ENCODE measurements around the gene ONECUT3. TPM values are rescaled to one million over a fixed set of nuclear protein-coding genes. Genes with fewer than 3 reads are reported as not detected.

Gene ONECUT3
- total and polyA plus RNA-seq, 10 of the 15 experiments (the other 5 are each of a cell fraction or from before 2014, with no cell fraction given), result not detected

DNA sequence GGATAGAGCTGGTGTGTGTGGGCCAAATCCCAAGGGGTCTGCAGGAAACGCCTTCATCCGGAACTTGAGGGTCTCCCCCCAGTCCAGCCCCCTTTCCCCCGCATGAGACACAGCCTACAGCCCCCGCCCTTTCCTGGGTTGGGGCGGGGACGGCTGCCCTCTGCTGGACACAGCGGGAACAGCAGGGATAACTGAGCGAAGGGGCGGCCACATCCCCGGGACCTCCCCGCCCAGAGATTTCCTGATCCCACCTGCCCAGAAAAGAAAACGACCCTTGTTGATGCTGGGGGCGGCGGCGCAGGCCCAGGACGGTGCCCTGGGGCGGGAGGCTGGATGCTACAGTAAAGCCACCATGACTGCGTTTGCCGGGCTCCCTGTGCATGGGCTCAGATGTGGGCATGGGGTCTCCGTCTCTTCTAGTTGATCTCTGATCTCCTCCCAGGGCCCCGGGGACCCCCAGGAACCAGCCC, 14.2 kb downstream of the ONECUT3 start:
- intact Hi-C loops (cut with micrococcal nuclease; ENCODE audit: unreplicated experiment) (loop anchor here (2.0 to 5.0 kb wide), 2 partner anchors 95 to 220 kb away; no protein-coding TSS in a partner anchor), in situ Hi-C loops (cut with MboI) (loop anchor here (5.0 to 10.0 kb wide), 2 partner anchors 95 to 223 kb away; no protein-coding TSS in a partner anchor)
- H3K36me3 ChIP-seq (ENCODE audit: control insufficient read depth in 2 of 2, insufficient read depth in 2 of 2, low read length in 1 of 2), result no peaks in the 10 kb centered on the region
- no peaks in the 10 kb centered on the region for H3K4me1 ChIP-seq (ENCODE audit: control insufficient read depth, insufficient read depth, low read length)
- H3K27ac ChIP-seq (ENCODE audit: control insufficient read depth, insufficient read depth), result no peak overlapping the region
- peak; percentile 88 for ATAC-seq
- H3K4me3 ChIP-seq, result no peak overlapping the region
- peaks cover 6 to 10% of the 10 kb centered on the region in 2 experiments; a peak in 3 of 4 replicates for H3K27me3 ChIP-seq (replicated peaks in 1 of 2; ENCODE audit: control insufficient read depth in 2 of 2, insufficient read depth in 2 of 2, low read length in 1 of 2)
- ChIA-PET POLR2A (no interaction called here), SMC1A (ENCODE audit: uncharacterized antibody, unreplicated experiment) (no interaction called here), RAD21 (ENCODE audit: unreplicated experiment) (interaction anchor here (1.1 to 2.5 kb wide), 3 partner anchors 94 to 221 kb away, joined by 3 to 22 read pairs (median 3); no protein-coding TSS in a partner anchor), CTCF (interaction anchor here (1.0 to 4.8 kb wide), 7 partner anchors 10 to 220 kb away, joined by 3 to 57 read pairs (median 6); no protein-coding TSS in a partner anchor)
- no peaks in the 10 kb centered on the region for H3K79me2 ChIP-seq (ENCODE audit: control insufficient read depth, insufficient read depth, low read length)
- no TSS peak for BruUV-seq (replicated peaks)
- no peak for DNase-seq (ENCODE audit: low read depth, low spot score)
- H4K20me1 ChIP-seq (ENCODE audit: control insufficient read depth, insufficient read depth), result no peaks in the 10 kb centered on the region
- no peak overlapping the region for H3K9ac ChIP-seq (ENCODE audit: control insufficient read depth, insufficient read depth, low read length)
- H2AFZ ChIP-seq (ENCODE audit: control insufficient read depth, low read depth, low read length), result no peak overlapping the region
- TF ChIP-seq, protein P1, sequence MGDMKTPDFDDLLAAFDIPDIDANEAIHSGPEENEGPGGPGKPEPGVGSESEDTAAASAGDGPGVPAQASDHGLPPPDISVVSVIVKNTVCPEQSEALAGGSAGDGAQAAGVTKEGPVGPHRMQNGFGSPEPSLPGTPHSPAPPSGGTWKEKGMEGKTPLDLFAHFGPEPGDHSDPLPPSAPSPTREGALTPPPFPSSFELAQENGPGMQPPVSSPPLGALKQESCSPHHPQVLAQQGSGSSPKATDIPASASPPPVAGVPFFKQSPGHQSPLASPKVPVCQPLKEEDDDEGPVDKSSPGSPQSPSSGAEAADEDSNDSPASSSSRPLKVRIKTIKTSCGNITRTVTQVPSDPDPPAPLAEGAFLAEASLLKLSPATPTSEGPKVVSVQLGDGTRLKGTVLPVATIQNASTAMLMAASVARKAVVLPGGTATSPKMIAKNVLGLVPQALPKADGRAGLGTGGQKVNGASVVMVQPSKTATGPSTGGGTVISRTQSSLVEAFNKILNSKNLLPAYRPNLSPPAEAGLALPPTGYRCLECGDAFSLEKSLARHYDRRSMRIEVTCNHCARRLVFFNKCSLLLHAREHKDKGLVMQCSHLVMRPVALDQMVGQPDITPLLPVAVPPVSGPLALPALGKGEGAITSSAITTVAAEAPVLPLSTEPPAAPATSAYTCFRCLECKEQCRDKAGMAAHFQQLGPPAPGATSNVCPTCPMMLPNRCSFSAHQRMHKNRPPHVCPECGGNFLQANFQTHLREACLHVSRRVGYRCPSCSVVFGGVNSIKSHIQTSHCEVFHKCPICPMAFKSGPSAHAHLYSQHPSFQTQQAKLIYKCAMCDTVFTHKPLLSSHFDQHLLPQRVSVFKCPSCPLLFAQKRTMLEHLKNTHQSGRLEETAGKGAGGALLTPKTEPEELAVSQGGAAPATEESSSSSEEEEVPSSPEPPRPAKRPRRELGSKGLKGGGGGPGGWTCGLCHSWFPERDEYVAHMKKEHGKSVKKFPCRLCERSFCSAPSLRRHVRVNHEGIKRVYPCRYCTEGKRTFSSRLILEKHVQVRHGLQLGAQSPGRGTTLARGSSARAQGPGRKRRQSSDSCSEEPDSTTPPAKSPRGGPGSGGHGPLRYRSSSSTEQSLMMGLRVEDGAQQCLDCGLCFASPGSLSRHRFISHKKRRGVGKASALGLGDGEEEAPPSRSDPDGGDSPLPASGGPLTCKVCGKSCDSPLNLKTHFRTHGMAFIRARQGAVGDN (IDR thresholded peaks at IDR 0.05), result no peak
- TF ChIP-seq, protein P2, sequence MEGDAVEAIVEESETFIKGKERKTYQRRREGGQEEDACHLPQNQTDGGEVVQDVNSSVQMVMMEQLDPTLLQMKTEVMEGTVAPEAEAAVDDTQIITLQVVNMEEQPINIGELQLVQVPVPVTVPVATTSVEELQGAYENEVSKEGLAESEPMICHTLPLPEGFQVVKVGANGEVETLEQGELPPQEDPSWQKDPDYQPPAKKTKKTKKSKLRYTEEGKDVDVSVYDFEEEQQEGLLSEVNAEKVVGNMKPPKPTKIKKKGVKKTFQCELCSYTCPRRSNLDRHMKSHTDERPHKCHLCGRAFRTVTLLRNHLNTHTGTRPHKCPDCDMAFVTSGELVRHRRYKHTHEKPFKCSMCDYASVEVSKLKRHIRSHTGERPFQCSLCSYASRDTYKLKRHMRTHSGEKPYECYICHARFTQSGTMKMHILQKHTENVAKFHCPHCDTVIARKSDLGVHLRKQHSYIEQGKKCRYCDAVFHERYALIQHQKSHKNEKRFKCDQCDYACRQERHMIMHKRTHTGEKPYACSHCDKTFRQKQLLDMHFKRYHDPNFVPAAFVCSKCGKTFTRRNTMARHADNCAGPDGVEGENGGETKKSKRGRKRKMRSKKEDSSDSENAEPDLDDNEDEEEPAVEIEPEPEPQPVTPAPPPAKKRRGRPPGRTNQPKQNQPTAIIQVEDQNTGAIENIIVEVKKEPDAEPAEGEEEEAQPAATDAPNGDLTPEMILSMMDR (IDR thresholded peaks at IDR 0.05 in 2 of 3, conservative IDR thresholded peaks at IDR 0.05 in 1 of 3; ENCODE audit: control insufficient read depth in 2 of 3, extremely low read depth in 1 of 3, insufficient read depth in 1 of 3, low read depth in 3 of 3, low read length in 3 of 3), result peak; percentile 87 to 98 (median 91)
- TF ChIP-seq RAD21 (IDR thresholded peaks at IDR 0.05; ENCODE audit: insufficient read depth, low read depth, low read length) (peak; percentile 85), BHLHE40 (IDR thresholded peaks at IDR 0.05; ENCODE audit: borderline replicate concordance in 1 of 2, low read depth in 2 of 2, low read length in 1 of 2) (peak; percentile 30 to 49; a peak in 2 of 4 replicates), SMC3 (IDR thresholded peaks at IDR 0.05; ENCODE audit: borderline replicate concordance, low read length) (peak; percentile 84), SRF (IDR thresholded peaks at IDR 0.05; ENCODE audit: low read depth in 2 of 2, low read length in 2 of 2) (0 out of 4 replicates have a peak, but pooled peaks of 1 of the 2 experiments have one; percentile 2), YY1 (IDR thresholded peaks at IDR 0.05; ENCODE audit: low read depth, low read length) (peak; percentile 58)
- TF ChIP-seq, protein P3, sequence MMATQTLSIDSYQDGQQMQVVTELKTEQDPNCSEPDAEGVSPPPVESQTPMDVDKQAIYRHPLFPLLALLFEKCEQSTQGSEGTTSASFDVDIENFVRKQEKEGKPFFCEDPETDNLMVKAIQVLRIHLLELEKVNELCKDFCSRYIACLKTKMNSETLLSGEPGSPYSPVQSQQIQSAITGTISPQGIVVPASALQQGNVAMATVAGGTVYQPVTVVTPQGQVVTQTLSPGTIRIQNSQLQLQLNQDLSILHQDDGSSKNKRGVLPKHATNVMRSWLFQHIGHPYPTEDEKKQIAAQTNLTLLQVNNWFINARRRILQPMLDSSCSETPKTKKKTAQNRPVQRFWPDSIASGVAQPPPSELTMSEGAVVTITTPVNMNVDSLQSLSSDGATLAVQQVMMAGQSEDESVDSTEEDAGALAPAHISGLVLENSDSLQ (IDR thresholded peaks at IDR 0.05), result no peak
- TF ChIP-seq, protein P4, sequence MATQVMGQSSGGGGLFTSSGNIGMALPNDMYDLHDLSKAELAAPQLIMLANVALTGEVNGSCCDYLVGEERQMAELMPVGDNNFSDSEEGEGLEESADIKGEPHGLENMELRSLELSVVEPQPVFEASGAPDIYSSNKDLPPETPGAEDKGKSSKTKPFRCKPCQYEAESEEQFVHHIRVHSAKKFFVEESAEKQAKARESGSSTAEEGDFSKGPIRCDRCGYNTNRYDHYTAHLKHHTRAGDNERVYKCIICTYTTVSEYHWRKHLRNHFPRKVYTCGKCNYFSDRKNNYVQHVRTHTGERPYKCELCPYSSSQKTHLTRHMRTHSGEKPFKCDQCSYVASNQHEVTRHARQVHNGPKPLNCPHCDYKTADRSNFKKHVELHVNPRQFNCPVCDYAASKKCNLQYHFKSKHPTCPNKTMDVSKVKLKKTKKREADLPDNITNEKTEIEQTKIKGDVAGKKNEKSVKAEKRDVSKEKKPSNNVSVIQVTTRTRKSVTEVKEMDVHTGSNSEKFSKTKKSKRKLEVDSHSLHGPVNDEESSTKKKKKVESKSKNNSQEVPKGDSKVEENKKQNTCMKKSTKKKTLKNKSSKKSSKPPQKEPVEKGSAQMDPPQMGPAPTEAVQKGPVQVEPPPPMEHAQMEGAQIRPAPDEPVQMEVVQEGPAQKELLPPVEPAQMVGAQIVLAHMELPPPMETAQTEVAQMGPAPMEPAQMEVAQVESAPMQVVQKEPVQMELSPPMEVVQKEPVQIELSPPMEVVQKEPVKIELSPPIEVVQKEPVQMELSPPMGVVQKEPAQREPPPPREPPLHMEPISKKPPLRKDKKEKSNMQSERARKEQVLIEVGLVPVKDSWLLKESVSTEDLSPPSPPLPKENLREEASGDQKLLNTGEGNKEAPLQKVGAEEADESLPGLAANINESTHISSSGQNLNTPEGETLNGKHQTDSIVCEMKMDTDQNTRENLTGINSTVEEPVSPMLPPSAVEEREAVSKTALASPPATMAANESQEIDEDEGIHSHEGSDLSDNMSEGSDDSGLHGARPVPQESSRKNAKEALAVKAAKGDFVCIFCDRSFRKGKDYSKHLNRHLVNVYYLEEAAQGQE (IDR thresholded peaks at IDR 0.05; ENCODE audit: low read depth, low read length), result no peak
- 5% methylated on average over 20 of the region's 21 CpGs for WGBS (ENCODE audit: insufficient coverage, insufficient replicate concordance, low lambda C conversion rate, missing lambda C conversion rate)
- H3K4me2 ChIP-seq (ENCODE audit: control insufficient read depth, insufficient read depth), result no peak overlapping the region
- peaks cover 6% of the 10 kb centered on the region for H3K9me3 ChIP-seq (replicated peaks; ENCODE audit: control insufficient read depth, insufficient read depth, low read length)
- FAIRE-seq, result no peak
